ENCODE data around the gene RHBDF2.

RHBDF2 gene

DNA sequence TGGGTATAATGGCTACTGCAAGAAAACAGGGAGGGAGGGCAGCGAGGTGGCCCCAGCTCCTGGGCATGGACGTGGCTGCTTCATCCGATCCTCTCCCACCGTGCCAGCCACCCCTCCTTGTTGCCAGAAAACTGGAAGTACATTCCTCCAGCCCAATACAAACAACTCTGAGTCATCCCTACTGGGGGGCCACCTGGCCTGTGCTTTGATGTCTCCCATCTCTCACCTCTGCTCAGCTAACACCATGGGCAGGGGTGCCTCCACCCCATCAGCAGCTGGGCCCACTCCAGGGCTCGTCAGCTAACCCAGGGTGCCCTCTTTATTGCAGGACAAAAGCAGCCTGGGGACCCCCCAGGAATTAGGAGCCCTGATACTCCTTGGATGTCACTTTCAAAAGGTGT, 2.0 kb downstream of the RHBDF2 start:
- no peak for DNase-seq

DNA sequence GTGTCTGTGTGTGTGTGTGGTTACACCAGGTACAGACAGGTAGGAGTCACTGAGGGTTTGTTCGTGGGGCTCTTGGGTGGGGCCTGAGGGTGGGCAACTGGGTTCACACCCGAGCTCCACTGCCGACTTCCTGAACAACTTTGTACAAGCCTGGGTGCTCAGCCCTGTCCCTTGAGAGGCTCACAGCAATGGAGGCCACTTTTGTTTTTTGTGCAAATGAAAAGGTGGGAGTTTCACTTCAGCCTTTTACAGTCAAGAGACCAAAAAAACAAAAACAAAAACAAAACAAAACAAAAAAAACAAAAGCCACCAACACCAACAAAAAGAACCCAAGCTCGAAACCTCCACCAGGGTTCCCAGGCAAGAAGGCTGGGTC, 2.4 kb downstream of the RHBDF2 start:
- DNase-seq: no peak

DNA sequence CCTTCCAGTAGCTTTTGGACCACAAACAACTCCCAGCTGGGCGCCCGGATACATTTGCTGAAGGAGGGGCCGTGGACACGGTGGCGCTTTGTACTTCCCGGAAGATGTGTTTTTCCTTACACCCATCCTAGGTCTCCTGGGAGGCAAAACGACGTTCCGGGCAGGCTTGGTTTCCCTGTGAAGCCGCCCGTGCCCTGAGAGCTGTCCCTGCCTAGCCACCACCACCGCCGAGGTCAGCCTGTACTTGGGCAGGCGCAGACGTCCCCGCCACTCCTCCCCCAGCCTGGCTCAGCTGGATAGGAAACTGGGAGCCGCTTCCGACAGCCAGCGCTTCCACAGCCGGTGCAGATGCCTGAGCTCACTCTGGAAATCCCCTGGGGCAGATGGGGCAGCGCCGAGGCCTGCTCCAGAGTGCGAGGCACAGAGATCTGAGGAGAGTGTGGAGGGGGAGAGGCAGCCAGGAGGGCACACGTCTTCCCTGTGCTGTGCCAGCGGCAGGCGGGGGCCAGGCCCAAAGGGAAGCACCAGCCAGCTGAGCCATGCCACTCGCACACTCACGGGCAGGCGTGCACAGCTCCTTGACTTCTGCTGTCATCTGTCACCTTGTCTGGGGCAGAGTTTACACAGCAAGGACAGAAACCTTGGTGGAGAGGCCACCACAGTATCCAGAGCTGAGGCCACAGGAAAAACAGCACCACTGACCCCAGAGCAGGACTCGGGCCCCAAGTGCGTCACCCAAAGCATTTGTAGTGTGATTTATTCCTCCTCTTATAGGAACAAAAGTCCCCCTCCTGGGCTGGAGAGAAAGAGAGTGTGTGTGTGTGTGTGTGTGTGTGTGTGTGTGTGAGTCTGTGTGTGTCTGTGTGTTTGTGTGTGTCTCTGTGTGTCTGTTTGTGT, 3.0 kb downstream of the RHBDF2 start:
- no peak for DNase-seq

DNA sequence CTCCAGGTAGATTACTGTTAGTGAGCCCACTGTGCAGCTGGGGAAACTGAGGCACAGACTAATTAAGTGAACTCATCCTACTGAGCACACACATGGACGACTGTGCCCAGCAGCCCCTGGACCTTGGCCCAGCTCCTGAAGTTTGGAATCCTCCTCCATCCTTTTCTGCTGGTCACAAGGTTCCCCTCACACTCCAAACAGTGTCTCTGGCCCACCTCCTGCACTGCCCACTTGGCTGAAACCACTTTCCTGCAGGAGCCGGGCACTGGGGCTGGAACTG, 3.6 kb downstream of the RHBDF2 start:
- DNase-seq: no peak

DNA sequence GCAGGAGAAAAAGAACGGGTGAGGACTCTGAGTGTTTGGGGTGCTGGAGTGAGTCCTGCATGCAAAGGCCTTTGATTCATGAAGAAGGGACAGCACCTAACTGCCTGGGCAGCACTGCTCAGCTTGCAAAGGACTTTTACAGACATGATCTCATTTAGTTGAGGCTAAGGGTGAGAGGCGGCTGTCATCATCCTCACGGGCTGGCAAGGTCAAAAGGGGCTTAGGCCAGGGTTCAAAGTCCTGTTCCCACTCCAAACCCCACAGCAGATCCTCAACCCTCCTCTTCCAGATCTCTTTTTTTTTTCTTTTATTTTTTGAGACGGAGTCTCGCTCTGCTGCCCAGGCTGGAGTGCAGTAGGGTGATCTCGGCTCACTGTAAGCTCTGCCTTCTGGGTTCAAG, 4.8 kb downstream of the RHBDF2 start:
- no peak for DNase-seq

DNA sequence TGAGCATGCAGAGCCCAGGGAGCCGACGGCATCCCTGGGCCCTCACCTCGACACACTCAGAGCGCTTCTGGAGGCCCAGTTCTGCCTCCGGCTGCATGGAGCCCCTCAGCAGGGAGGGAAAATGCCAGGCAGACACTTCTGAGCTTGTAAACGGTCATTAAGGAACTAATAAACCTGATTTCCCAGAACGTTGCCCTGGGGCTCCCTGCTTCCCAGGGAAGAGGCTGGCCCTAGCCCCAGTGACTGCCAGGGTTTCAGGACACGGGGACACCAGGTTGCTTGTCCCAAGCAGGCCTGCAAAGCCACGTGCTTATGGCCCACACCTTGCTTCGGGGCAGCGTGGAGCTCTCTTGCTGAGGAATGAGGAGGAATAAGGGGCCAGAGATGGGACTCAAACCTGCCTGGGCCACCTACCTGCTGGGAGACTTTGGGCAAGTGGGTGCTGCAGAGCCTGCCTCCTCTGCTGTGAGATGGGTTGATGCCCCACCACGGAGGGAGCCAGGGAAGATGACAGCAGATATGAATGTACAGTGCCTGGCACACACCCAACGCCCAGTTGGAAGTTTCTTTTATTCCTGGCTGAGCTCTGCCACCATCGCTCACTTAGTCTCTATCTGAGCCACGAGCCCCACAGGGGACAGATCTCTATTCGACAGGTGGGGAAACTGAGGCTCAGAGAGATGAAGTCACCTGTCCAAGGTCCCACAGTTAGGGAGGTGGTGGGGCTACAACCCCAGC, 5.4 kb downstream of the RHBDF2 start:
- DNase-seq: no peak

DNA sequence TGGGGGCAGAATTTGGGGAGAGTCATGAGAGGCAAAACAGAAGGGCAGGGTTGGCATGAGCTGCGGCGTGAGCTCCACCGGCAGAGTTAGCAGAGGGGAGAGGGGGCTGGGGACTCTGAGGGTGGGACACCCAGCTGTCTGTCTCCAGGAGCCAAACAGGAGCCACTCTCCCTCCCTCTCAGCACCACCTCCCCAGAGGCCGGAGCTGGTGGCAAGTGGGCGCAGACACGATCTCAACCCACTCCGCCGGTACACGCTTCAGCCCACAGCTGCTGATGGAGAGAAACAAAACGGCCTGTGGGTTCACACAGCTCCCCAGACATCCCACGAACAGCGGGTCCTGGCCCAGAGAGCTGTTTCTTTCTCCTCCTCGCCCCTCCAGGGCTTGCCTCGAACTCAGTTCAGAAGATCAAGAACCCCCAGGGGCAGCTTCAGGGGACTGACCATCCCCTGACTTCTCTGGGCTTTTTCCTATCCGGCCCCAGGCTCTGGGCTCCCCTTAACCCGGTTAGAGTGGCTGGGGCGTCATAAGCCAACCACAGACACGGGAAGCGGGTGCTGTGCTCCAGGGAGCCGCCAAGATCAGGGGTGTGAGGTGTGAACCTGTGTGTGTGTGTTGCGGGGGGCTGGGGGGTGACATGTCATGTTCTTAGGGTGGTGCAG, 7.6 kb downstream of the RHBDF2 start:
- DNase-seq: no peak

DNA sequence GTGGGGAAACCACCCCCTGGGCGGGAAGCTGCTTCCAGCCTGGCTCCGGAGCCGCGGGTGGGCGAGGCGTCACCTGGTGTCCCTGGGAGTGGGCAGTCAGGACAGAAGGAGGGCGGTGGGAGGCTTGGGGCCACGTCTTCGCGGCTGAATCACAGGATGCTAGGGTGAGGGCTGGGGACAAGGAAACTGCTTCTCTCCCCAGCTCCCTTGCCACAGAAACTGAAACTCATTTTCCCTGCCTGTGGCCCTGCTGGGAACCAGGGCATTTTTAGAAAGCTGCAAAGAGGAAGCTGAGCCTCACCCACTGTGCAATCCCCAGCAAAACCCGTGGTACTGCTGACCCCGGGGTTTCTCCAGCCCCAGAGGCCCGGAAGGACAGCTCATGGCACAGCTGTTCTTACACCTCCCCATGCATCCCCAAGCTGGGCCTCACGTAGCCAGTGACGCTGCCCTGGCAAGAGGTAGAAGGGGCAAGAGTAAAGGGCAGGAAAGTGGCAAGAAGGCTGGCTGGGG, 8.2 kb downstream of the RHBDF2 start:
- no peak for DNase-seq

DNA sequence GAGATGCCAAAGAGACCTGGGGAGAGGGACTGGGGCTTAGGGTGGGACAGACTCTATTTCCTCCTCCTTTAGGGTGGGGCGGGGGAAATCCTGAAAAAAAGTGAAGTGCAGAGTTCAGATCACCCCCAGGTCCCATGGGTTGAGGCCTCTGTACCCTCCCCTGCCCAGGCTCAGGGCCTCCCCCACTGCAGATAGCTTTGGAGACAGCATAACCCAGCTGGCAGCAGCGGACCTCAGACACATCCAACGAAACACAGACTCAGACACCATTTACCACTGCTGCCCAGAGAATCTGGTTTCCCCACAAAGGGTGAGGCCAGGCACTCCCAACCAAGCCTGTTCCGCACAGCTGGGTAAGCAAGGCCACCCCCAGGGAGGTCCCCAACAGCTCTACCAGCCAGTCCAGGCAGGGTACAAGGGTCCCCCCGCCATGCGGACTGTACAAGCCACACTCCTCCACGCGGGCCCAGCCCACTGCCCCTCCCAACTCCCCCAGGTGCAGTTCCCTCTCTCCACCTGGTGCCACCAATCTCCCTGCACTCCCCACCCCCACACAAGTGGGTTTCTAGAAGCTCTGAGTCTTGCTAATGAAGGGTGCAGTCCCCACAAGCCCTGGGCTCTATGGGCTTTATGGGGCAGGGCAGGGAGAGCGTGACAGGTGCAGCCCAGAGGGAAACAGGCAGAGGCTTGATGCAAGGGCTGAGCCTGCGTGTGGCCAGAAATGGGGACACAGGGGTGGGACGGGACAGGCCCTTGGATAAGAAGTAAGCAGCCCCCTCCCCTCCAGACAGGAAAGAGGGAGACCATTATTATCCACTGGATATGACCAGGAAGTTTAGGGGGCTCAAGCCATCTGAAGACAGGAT, 8.9 kb downstream of the RHBDF2 start:
- no peak for DNase-seq

DNA sequence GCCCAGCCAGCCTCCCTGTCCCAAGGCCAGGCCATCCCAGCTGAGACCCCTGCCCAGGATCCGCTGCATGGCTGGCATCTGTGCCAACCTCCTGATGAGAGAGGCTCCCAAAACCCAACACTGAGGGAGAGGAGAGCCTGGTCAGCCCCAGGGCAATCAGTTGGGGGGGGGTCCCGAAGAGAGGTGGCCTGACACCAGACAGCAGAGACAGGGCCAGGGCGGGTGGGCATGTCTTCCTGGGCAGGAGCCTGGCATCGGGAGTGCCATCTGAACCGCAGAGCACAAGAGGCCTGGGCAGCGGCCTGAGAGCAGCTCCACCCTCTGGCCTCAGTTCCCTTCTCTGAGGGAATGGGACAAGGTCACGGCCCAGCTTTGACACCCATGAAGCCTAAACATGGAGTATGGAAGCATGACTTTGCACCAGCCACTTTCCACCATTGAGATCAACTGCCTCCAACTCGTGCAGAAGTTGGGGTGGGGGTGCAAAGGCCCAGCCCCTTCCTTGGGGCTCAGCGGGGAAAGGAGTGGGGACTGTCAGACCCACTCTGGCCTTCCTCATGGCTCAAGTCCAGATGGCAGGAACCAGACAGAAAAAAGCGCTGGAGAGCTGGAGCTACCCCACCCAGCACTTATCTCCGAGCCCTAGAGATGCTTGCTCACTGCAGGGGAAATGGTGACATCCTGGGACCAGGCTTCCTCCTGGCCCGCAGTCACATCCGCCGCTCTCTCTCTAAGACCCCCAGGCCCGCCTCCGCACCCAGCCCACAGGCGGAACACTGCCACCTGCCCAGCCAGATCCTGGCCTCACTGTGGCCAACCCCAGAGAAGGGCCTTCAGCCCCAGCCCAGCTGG, 9.7 kb downstream of the RHBDF2 start:
- no peak for DNase-seq

DNA sequence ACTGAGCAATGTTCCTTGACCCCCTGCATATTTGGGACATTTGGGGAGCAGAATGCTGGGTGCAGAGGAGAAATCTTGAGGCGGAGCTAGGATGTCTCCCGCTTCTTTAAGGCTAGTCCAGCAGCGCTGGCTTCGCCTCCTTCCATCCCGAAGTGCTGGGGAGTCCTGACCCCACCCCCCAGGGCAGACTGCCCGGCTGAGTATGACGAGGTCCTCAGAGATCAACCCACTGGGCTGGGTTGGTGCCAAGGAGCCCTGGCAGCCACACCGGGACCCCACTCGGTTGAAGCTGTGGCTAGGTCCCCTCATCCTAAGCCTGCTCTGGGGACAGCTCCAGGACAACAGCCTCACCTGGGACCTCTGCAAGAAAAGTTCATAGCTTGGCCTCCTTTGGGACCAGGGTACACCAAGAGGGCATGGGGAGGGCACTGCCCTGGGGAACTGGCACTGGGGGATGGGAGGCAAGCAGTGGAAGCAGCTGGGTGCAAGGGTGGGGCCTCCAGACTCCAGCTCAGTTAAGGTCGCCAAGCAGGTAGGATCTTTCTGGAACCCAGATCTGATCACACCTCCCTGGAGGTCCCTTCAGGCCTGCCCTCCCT, 11.0 kb downstream of the RHBDF2 start:
- no peak for DNase-seq

DNA sequence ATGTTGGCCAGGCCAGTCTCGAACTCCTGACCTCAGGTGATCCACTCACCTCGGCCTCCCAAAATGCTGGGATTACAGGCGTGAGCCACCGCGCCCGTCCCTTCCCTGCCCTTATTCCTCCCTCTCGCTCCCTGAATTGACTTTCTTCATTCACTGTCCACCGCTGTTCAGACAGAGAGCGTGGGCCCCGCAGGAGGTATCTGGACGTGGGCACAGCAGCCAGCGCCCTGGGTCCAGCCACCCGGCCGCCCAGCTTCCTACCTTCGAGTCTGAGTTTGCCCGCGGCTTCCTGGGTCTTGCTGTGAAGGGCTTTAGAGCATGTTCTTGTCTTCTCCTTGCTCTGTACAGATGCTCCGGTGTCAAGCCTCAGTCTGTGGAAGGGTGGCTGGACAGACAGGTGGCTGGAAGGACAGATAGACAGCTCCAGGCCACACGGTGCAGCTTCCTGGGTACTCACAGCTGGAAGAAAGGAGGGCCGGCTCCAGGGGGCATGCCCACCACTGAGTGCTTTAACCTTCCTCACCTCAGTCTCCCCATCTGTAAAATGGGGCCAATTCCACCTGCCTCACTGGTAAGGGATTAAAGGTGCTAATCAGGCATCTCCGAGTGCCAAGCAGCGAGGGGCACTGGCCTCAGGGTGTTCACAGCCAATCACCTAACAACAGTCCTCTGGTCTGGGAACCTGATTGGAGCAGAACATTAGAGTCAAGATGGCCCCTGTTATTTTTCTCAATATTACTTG, 13.6 kb downstream of the RHBDF2 start:
- DNase-seq: no peak

DNA sequence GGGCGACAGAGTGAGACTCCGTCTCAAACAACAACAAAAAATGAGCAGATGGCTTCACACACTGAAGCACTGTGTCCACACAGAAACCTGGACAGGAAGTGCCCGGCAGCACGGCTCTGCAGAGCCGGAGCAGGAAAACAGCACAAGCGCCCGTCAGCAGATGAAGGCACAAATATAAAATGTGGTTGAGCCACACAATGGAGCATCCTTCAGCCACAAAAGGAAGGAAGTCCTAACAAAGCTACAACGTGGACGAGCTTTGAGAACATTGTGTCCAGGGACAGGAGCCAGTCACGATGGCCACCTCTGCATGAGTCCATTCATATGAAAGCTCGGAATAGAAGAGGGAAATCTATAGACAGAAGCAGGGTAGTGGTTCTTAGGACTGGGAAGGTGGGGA, 15.7 kb downstream of the RHBDF2 start:
- DNase-seq: no peak

DNA sequence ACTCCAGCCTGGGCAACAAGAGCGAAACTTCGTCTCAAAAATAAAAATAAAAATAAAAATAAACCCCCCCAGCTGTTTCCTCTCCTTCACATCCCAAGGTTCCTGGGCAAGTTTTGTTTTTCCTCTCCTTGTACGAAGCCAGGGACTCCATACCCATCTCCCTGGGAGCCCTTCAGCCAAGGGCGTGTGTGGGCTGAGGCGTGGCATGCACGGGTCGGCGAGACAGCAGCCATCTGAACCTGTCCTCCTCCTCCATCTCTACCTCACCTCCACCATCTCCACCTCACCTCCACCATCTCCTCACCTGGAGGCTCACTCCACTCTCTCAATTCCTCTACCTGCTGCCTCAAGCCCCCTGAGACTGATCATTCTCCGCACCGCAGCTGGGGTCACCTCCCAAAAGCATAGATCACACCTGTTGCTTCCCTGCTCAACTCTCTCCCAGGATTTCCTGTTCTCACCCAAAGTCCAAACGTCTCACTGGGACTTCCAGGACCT, 16.9 kb downstream of the RHBDF2 start:
- no peak for DNase-seq

DNA sequence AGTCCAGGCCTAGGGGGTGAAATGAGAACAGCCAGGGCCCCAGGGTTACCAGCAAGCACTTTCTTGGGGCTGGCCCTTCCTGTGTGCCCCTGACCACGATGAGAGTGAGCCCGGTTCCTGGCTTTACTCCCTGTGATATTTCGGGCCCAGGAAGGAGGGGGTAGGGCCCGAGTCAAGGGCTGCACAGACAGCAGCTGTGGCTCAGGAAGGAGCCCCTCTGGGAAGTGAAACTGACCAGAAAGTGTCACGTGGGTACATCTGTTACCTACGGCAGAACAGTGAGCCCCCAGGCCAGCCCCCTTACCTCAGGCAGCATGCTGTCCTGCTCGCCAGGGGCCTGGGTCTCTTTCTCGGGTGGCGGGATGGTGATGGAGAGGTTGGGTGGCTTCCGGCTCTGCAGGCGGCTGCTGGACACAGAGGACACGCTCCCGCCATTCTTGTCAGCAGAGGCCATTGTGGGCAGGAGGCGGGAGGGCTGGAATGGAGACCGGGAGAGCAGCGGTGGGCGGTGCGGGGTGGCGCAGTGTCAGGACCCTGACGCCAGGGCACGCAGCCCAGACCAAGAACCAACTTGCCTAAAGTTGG, 20.1 kb downstream of the RHBDF2 start:
- no peak for DNase-seq

DNA sequence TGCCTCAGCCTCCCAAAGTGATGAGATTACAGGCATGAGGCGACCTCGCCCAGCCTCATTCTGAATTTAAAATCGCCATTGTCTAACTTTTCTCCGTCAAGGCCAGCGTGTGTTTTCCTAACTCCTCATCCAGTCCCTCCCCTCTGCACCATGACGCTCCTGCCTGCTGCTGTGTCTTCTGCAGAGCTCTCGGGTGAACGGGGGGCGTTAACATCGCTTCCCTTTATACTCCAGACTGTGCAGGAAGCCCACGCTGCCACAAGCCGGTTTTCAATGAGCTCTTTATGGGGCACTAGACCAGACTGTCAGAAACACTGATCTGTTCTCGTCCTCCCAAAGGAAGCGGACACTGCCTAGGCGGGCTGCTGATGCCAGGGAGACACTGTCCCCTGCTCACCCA, 20.6 kb downstream of the RHBDF2 start:
- no peak for DNase-seq

DNA sequence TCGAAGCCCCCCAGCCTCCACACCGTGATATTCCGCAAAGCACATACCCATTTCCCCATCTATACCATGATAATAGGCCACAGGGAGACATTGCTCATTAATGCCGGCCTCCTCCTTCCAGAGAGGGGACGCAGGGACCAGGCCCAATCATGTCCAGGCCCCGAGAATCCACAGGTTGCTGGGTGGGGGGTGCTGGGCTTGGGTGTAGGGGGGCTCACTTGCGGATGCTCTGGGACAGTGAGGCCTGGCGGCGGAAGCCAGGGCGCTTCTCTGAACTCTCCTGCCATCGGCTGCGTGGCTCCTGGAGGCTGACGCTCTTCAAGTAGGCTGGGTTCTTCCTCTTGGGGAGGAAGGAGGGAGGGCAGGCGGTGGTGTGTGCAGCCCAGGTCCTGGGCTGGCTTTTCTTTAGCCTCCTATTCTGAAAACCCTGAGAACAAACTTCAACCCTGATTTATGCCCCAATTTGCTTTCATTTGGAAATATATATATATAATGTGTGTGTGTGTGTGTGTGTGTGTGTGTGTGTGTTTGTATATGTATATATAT, 21.6 kb downstream of the RHBDF2 start:
- no peak for DNase-seq

DNA sequence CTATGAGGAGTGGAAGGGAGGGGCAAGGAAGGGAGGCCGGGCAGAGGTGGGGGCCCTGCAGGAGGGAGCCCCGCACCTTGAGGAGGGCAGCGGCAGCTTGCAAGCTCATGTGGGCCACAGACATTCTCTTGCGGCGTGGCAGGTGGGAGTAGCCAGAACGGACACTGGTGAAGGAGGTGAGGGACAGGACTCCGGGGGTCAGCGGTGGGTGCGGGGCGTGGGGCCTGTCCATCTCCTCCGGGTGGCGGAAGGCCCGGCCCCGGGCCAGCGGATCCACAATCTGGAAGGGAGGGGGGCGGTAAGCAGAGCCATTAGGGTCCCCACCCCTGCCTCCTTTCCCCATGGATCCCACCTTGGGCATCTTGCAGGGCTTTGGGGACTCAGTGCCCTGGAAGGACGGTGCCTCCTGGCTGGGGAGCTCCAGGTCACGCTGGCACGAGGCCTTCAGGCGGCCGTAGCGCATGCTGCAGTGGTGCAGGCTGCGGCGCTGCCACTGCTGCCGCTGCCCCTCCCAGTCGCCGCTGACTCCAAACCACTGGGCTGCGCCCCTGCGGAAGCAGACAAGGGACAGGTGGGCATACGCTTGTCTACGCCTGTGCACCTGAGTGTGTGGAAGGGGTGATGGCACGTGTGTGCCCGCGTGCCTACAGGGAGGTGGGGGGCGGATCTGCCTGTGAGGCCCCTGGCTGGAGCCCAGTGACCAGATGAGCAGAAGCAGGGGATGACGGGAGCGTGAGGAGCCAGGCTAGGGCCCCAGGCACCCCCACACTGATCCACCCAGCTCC, 22.3 kb downstream of the RHBDF2 start:
- DNase-seq: no peak

DNA sequence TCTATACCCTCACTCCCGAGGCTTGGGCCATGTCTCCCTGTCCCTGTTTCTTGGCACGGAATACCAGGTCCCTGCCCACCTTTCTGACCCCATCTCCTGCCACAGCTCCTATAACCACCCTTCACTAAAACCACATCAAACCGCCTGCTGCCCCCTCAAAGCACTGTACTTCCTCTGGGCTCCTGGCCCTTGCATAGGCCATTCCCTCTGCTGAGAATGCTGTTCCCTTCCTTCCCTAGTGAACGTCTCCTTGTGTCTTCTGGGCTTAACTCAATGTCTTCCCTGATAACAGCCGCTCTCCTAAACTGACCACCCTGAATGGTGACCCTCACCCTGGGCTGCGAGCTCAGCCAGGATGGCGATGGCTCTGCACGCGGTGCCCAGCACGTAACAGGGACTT, 23.1 kb downstream of the RHBDF2 start:
- no peak for DNase-seq

Data from NCI-H510A treated with DMSO at 0.1 percent for 48 hours (cell line).